GM23248 (cell line): ENCODE data around the gene GPR37.

Experiments used
- EZH2 ChIP-seq: fragments of 200-600 bp; sonication (generic); IDR thresholded peaks from 2 replicates; pipeline ENCODE4 v1.6.1; 2018; ENCODE audit warnings: antibody characterized with exemption, mild to moderate bottlenecking; ENCODE audit not compliant: insufficient read depth, poor library complexity, severe bottlenecking
- EZH2phosphoT487 ChIP-seq: fragments of 200-600 bp; sonication (generic); IDR thresholded peaks from 2 replicates; pipeline ENCODE4 v1.6.1; 2018; ENCODE audit warnings: antibody characterized with exemption, moderate library complexity, mild to moderate bottlenecking, low read depth; ENCODE audit not compliant: insufficient read depth

DNA sequence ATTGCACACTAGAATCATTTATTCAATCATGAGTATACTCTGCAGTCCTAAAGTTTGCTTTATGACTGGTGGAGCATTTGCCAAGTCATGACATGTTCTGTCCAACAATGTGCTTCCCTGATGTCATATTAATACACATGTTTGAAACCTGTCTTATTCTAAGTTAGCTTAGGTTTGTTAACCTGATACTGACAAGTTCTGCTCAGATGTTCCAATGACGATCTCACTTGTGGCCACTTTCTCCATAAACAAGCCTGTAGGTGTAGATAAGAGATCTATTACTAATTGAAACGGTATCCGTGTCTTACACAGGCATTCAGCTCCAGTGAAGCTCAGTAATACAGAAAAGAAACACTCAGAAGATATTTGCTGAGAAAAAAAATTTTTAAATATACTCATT, 64.9 kb downstream of the GPR37 start:
- TF ChIP-seq EZH2 (no peak), EZH2phosphoT487 (no peak)
